ENCODE data around the gene ARHGEF39.
A peak's percentile ranks its signal among the peaks of the same experiment; 100 is the strongest.

Gene ARHGEF39

DNA sequence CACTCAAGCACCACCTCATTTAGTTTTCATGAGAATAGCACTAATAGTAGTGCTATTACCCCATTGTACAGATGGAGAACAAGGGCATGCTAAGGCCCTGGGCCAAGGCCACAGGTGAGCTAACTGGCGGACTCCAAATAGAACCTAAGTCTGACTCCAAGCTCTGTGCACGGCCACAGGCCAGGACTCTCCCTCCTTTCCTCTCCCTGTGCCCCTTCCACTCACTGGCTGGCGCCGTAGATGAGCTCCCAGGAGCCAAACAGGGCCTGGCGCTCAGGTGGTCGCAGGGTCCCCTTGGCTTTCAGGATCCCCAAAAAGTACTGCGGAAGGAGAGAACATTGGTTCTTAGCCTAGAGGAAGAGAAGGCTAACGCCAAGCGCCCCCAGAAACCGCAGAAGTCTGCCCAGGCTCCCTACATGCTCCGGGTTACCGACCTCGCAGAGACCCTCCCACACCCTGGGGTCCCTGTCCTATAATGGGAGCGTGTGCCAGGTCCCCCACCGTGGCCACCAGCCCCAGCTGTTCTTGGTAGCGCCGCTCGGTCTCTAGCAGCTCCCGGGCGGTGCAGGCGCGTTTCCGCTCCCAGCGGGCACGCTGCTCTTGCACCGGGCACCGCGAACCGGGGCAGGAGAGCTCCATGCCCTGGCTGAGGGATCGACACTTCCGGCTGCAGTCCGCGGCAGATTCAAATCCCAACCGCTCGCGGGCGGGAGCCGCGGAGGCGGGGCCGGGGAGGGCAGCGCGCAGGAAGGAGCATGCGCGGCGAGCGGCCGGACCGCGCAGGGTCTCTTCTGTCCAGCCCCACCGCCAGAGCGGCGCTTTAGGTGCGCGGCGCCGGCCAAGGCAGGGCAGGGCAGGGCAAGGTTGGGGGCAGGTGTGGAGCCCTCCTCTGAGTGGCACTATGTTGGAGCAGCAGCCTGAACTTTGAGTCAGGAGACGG is at the start of gene ARHGEF39:
Gene ARHGEF39 (minus strand): TSS at position 665 of the 940 bp plus-strand sequence. CDS start 26 bp downstream, at position 639.
- DNase-seq = peak; percentile 86
- Mint-ChIP-seq H3K36me3 (ENCODE audit: low read depth) (peaks cover 25% of the 10 kb centered on the region), H3K27ac (no peak within 1 kb of the TSS), H3K4me3 (peak within 1 kb of the TSS; percentile 81), H3K4me1 (peaks cover 68% of the 10 kb centered on the region), H3K9me3 (no peaks in the 10 kb centered on the region), H3K27me3 (ENCODE audit: low read depth, poor library complexity) (peaks cover 10% of the 10 kb centered on the region)
- TF ChIP-seq, protein P1, sequence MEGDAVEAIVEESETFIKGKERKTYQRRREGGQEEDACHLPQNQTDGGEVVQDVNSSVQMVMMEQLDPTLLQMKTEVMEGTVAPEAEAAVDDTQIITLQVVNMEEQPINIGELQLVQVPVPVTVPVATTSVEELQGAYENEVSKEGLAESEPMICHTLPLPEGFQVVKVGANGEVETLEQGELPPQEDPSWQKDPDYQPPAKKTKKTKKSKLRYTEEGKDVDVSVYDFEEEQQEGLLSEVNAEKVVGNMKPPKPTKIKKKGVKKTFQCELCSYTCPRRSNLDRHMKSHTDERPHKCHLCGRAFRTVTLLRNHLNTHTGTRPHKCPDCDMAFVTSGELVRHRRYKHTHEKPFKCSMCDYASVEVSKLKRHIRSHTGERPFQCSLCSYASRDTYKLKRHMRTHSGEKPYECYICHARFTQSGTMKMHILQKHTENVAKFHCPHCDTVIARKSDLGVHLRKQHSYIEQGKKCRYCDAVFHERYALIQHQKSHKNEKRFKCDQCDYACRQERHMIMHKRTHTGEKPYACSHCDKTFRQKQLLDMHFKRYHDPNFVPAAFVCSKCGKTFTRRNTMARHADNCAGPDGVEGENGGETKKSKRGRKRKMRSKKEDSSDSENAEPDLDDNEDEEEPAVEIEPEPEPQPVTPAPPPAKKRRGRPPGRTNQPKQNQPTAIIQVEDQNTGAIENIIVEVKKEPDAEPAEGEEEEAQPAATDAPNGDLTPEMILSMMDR (IDR thresholded peaks at IDR 0.05) = no peak

GRCh38 chr9:35714123-35714522 is 49.1 kb upstream of the ARHGEF39 start:
- Mint-ChIP-seq H3K27me3 (ENCODE audit: low read depth, poor library complexity) (no peaks in the 10 kb centered on the region), H3K36me3 (ENCODE audit: low read depth) (peaks cover 86% of the 10 kb centered on the region), H3K27ac (no peak overlapping the region)

DNA sequence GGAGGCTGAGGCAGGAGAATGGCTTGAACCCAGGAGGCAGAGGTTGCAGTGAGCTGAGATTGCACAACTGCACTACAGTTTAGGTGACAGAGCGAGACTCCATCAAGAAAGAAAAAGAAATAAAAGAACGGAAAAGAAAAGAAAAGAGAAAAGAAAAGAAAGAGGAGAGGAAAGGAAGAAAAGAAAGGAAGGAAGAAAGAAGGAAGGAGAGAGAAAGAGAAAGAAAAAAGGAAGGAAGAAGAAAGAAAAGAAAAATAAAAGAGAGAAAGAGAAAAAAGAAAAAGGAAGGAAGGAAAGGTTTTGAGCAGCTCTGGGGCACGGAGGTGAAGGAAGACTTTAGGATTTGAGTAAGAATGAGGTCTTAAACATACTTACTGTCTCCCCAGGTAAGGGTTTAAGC is 48.6 kb upstream of the ARHGEF39 start:
- Mint-ChIP-seq H3K9me3 (no peaks in the 10 kb centered on the region), H3K27me3 (ENCODE audit: low read depth, poor library complexity) (no peaks in the 10 kb centered on the region), H3K4me3 (no peak overlapping the region), H3K36me3 (ENCODE audit: low read depth) (peaks cover 88% of the 10 kb centered on the region), H3K4me1 (peaks cover 8% of the 10 kb centered on the region), H3K27ac (no peak overlapping the region)
- TF ChIP-seq, protein P1 (IDR thresholded peaks at IDR 0.05) = no peak
- DNase-seq = no peak

More at GRCh38 chr9:35714123-35714522, 49.1 kb upstream of the ARHGEF39 start:
- Mint-ChIP-seq H3K9me3 (no peaks in the 10 kb centered on the region), H3K4me3 (no peak overlapping the region), H3K4me1 (peaks cover 8% of the 10 kb centered on the region)
- TF ChIP-seq, protein P1 (IDR thresholded peaks at IDR 0.05) = no peak
- DNase-seq = no peak

- H3K4me1 Mint-ChIP-seq = peaks cover 8% of the 10 kb centered on the region
- no peak for DNase-seq
- H3K27ac Mint-ChIP-seq = no peak overlapping the region
- H3K36me3 Mint-ChIP-seq (ENCODE audit: low read depth) = peaks cover 88% of the 10 kb centered on the region
- no peak overlapping the region for H3K4me3 Mint-ChIP-seq
- TF ChIP-seq, protein P1 (IDR thresholded peaks at IDR 0.05) = no peak
- no peaks in the 10 kb centered on the region for H3K27me3 Mint-ChIP-seq (ENCODE audit: low read depth, poor library complexity)
- H3K9me3 Mint-ChIP-seq = no peaks in the 10 kb centered on the region
These were observed 47.9 kb upstream of the ARHGEF39 start for GRCh38 chr9:35712762-35713400.

- H3K4me1 Mint-ChIP-seq = peaks cover 8% of the 10 kb centered on the region
- peaks cover 88% of the 10 kb centered on the region for H3K36me3 Mint-ChIP-seq (ENCODE audit: low read depth)
- H3K4me3 Mint-ChIP-seq = no peak overlapping the region
- DNase-seq = no peak
- H3K27me3 Mint-ChIP-seq (ENCODE audit: low read depth, poor library complexity) = no peaks in the 10 kb centered on the region
- no peaks in the 10 kb centered on the region for H3K9me3 Mint-ChIP-seq
- TF ChIP-seq, protein P1 (IDR thresholded peaks at IDR 0.05) = no peak
- peak overlapping the region; percentile 90 for H3K27ac Mint-ChIP-seq
These were observed 46.8 kb upstream of the ARHGEF39 start for GRCh38 chr9:35711501-35712428.
